ENCODE results near the gene LPP. TPM values are rescaled to one million over a fixed set of nuclear protein-coding genes. Genes with fewer than 3 reads are reported as not detected.

LPP gene
- total RNA-seq, 1 donor from 2014 or later, result 184 TPM

- Mint-ChIP-seq H3K4me3 (ENCODE audit: unreplicated experiment) (no peak overlapping the region), H3K27me3 (ENCODE audit: unreplicated experiment) (no peaks in the 10 kb centered on the region), H3K4me1 (ENCODE audit: unreplicated experiment) (peaks cover 21% of the 10 kb centered on the region), H3K27ac (ENCODE audit: unreplicated experiment) (no peak overlapping the region), H3K9me3 (ENCODE audit: unreplicated experiment) (no peaks in the 10 kb centered on the region), H3K36me3 (ENCODE audit: unreplicated experiment) (no peaks in the 10 kb centered on the region)
- no peak for DNase-seq (ENCODE audit: extremely low spot score, unreplicated experiment)
- no peak for TF ChIP-seq CTCF (IDR thresholded peaks at IDR 0.05)
These were observed 5.6 kb upstream of the LPP start for GRCh38 chr3:188148318-188148717.

- peaks cover 24% of the 10 kb centered on the region for H3K4me1 Mint-ChIP-seq (ENCODE audit: unreplicated experiment)
- no peaks in the 10 kb centered on the region for H3K27me3 Mint-ChIP-seq (ENCODE audit: unreplicated experiment)
- H3K4me3 Mint-ChIP-seq (ENCODE audit: unreplicated experiment), result no peak overlapping the region
- no peak overlapping the region for H3K27ac Mint-ChIP-seq (ENCODE audit: unreplicated experiment)
- no peaks in the 10 kb centered on the region for H3K9me3 Mint-ChIP-seq (ENCODE audit: unreplicated experiment)
- H3K36me3 Mint-ChIP-seq (ENCODE audit: unreplicated experiment), result no peaks in the 10 kb centered on the region
- no peak for DNase-seq (ENCODE audit: extremely low spot score, unreplicated experiment)
- TF ChIP-seq CTCF (IDR thresholded peaks at IDR 0.05), result no peak
These were observed 4.4 kb upstream of the LPP start for GRCh38 chr3:188149587-188149986.

GRCh38 chr3:188150982-188151381, 3.0 kb upstream of the LPP start:
- no peak for TF ChIP-seq CTCF (IDR thresholded peaks at IDR 0.05)
- Mint-ChIP-seq H3K27me3 (ENCODE audit: unreplicated experiment) (no peaks in the 10 kb centered on the region), H3K4me3 (ENCODE audit: unreplicated experiment) (no peak overlapping the region), H3K36me3 (ENCODE audit: unreplicated experiment) (no peaks in the 10 kb centered on the region), H3K27ac (ENCODE audit: unreplicated experiment) (no peak overlapping the region), H3K4me1 (ENCODE audit: unreplicated experiment) (peaks cover 37% of the 10 kb centered on the region), H3K9me3 (ENCODE audit: unreplicated experiment) (no peaks in the 10 kb centered on the region)
- DNase-seq (ENCODE audit: extremely low spot score, unreplicated experiment), result no peak

GRCh38 chr3:188151438-188151837, 2.5 kb upstream of the LPP start:
- no peak for DNase-seq (ENCODE audit: extremely low spot score, unreplicated experiment)

More at GRCh38 chr3:188151438-188151837, 2.5 kb upstream of the LPP start:
- Mint-ChIP-seq H3K36me3 (ENCODE audit: unreplicated experiment) (peaks cover 2% of the 10 kb centered on the region), H3K4me1 (ENCODE audit: unreplicated experiment) (peaks cover 41% of the 10 kb centered on the region), H3K27ac (ENCODE audit: unreplicated experiment) (no peak overlapping the region), H3K9me3 (ENCODE audit: unreplicated experiment) (no peaks in the 10 kb centered on the region), H3K27me3 (ENCODE audit: unreplicated experiment) (no peaks in the 10 kb centered on the region), H3K4me3 (ENCODE audit: unreplicated experiment) (no peak overlapping the region)
- TF ChIP-seq CTCF (IDR thresholded peaks at IDR 0.05), result no peak

Measured in osteocyte (in vitro differentiated cells).